T-helper 1 cell treated with Interleukin-12 subunit alpha and Interleukin-12 subunit beta and Interleukin-4 antibody, amounts not matched to agents 30 ng/mL and 1 ng/mL, for 36 hours (primary cell): ENCODE results near the gene PHACTR3. TPM values are rescaled to one million over a fixed set of nuclear protein-coding genes. Genes with fewer than 3 reads are reported as not detected.

Experiments
- intact Hi-C: fragments of 100-400 bp; cut with micrococcal nuclease; formaldehyde crosslinking; loops from one replicate; pipeline ENCODE4 v1.15.1; 2024
- total RNA-seq: library from RNA; stranded (reverse); gene quantifications from 2 replicates; pipeline ENCODE4 v1.2.3, GENCODE V29; 2022

PHACTR3 gene
- total RNA-seq, 1 donor from 2014 or later: not detected

GRCh38 chr20:59749301-59749700 is 145.0 kb downstream of the PHACTR3 start:
- intact Hi-C loops: no loop called here

GRCh38 chr20:59750209-59750840 is 146.0 kb downstream of the PHACTR3 start:
- intact Hi-C loops: no loop called here

GRCh38 chr20:59751075-59751711 is 146.9 kb downstream of the PHACTR3 start:
- intact Hi-C loops: loop anchor here (1.0 kb wide), 1 partner anchor 153 kb away; no protein-coding TSS in a partner anchor

- intact Hi-C loops: no loop called here
Measured at GRCh38 chr20:59752101-59752586, 147.8 kb downstream of the PHACTR3 start.

GRCh38 chr20:59752704-59753460 is 148.5 kb downstream of the PHACTR3 start:
- intact Hi-C loops: no loop called here

- intact Hi-C loops: no loop called here
Measured at GRCh38 chr20:59753836-59754235, 149.5 kb downstream of the PHACTR3 start.

- intact Hi-C loops: no loop called here
Measured at GRCh38 chr20:59754551-59754950, 150.2 kb downstream of the PHACTR3 start.

GRCh38 chr20:59756241-59756640 is 151.9 kb downstream of the PHACTR3 start:
- intact Hi-C loops: no loop called here

GRCh38 chr20:59764037-59764436 is 159.7 kb downstream of the PHACTR3 start:
- intact Hi-C loops: no loop called here

- intact Hi-C loops: no loop called here
Measured at GRCh38 chr20:59765599-59766177, 161.3 kb downstream of the PHACTR3 start.

GRCh38 chr20:59767656-59768055 is 163.3 kb downstream of the PHACTR3 start:
- intact Hi-C loops: no loop called here

GRCh38 chr20:59770270-59770669 is 165.9 kb downstream of the PHACTR3 start:
- intact Hi-C loops: no loop called here

GRCh38 chr20:59770851-59771250 is 166.5 kb downstream of the PHACTR3 start:
- intact Hi-C loops: no loop called here

- intact Hi-C loops: no loop called here
Measured at GRCh38 chr20:59771506-59772372, 167.4 kb downstream of the PHACTR3 start.

- intact Hi-C loops: no loop called here
Measured at GRCh38 chr20:59772373-59772705, 168.0 kb downstream of the PHACTR3 start.

GRCh38 chr20:59772931-59773913 is 168.9 kb downstream of the PHACTR3 start:
- intact Hi-C loops: no loop called here

GRCh38 chr20:59774204-59774641 is 169.9 kb downstream of the PHACTR3 start:
- intact Hi-C loops: no loop called here

- intact Hi-C loops: no loop called here
Measured at GRCh38 chr20:59774921-59775686, 170.8 kb downstream of the PHACTR3 start.

- intact Hi-C loops: no loop called here
Measured at GRCh38 chr20:59775687-59776055, 171.3 kb downstream of the PHACTR3 start.
